ENCODE data around the gene ZNF778. TPM values are rescaled to one million over a fixed set of nuclear protein-coding genes. Genes with fewer than 3 reads are reported as not detected.

Gene ZNF778
- total RNA-seq, 1 experiment from 2014 or later = 8.8 TPM

GRCh38 chr16:89275837-89276720, 58.6 kb downstream of the ZNF778 start:
- no peak for DNase-seq (ENCODE audit: low spot score)

GRCh38 chr16:89277049-89277448, 59.5 kb downstream of the ZNF778 start:
- DNase-seq (ENCODE audit: low spot score) = no peak

DNA sequence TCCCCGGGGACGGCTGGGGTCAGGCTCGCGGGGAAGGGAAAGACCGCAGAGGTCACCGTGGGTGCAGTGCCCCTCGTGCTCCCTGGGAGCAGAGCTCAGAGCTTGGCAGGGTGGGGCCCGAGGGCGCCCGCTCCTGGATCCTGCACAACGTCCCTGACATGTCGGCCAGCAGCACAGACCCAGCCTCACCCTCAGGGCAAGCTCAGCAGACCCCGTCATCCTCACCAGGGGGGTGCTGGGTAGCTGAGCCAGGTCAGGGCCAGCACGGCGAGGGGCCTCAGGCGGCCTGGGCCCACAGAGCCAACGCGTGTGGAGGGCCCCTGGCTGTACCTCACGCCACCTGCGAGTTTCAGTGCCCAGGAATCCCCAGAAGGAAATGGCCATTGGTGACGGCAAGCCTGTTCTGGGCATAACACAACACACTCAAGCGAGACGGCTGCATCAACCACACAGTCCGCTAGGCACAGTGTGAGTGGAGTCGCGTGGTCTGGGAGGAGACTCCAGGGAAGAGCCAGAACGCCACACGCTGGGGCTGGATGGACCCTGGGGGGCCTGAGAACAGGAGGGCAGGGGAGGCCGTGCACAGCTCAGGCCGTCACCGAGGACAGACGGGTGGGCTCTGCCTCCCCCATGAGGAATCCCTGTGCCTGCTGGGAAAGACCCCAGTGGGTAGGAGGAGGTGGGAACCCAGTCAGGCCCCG, 60.3 kb downstream of the ZNF778 start:
- DNase-seq (ENCODE audit: low spot score) = no peak

- DNase-seq (ENCODE audit: low spot score) = no peak
Measured at GRCh38 chr16:89278441-89279240, 61.1 kb downstream of the ZNF778 start.

GRCh38 chr16:89279666-89280481, 62.4 kb downstream of the ZNF778 start:
- no peak for DNase-seq (ENCODE audit: low spot score)

DNA sequence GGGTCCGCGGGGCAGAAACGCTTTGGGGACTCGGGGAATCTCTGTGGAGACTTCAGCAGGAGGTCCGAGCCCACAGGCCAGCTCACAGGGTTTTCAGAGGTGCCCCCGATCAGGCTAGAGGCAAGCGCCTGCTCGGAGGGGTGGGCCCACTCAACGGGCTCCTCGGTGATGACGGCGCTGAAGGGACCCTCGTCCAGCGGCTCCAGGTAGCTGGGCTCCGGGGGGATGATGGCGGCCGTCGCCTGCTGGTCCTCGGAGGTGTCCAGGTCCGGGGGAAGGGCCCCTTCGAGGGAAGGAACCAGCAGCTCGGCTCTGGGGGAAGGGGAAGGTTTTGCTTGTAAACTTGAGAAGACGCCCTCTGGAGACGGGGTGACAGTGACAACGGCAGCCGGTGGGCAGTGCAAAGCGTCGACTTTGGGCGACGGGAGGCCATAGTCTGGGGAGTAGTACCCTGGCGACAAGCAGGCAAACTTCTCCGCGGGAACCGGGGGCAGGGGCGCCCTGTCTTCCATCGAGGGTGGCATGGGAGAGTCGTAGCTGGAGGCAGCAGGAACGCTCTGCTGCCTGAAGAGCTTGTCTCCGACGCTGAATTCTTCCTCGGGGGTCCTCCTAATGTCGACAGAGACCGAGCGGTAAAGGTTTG, 63.2 kb downstream of the ZNF778 start:
- DNase-seq (ENCODE audit: low spot score) = no peak

DNA sequence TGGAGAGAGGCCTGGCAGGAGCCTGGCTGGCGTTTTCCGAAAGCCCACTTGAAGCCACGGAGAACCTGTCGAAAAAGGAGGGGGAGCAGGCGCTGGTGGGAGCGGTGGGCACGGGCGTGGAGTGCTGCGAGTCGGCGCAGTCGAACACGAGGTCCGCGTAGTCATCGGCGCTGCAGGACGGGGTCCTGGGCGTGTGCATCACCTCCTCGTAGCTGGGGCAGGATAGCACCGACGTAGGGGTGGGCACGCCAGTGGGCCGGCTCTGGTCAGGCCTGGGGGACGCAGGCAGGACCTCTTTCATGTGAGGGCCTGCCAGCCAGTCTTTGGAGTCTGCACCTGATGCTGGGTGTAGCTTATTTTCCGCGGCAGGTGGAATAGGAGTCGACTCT, 63.7 kb downstream of the ZNF778 start:
- DNase-seq (ENCODE audit: low spot score) = no peak

DNA sequence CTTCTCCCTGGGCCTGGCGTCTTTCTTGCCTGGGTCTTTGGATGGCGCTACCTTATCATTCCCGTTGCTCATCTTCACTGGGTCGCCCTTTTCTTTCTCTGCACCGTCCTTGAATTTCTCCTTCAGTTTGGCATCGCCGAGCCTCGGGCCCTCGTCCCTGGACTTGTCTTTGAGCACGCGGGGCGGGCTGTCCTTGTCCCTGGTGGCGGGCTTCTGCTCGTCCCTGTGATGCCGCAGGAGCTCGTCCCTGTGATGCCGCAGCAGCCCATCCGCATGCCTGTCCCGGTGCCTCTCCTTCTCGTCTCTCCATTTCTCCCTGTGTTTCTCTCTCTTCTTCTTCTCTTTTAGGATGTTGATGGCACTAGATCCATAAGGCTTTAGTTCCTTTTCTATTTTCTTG, 64.3 kb downstream of the ZNF778 start:
- no peak for DNase-seq (ENCODE audit: low spot score)

GRCh38 chr16:89282523-89282922, 65.0 kb downstream of the ZNF778 start:
- no peak for DNase-seq (ENCODE audit: low spot score)

DNA sequence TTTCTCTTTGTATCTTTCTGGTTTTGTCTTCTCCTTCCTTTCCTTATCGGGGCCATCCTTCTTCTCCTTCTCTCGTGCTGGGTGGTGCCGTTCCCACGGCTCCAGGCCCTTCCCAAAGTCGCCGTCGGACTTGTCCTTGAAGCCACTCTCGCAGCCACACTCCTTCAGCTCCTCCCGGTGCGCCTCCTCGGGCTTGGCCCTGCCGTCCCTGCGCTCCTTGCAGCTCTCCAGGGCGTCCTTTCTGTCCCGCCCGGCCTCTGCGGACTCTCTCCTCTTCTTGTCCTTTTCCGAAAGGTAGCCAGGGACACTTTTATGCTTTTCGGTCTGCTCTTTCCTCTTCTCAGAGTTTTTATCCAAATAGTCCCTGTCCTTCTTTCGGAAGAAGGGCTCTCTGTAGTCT, 65.9 kb downstream of the ZNF778 start:
- no peak for DNase-seq (ENCODE audit: low spot score)

GRCh38 chr16:89285381-89285780, 67.9 kb downstream of the ZNF778 start:
- no peak for DNase-seq (ENCODE audit: low spot score)

GRCh38 chr16:89286096-89286495, 68.6 kb downstream of the ZNF778 start:
- no peak for DNase-seq (ENCODE audit: low spot score)

Other genes starting within 250 kb of the ZNF778 start
- 0.05 TPM in 1 of 2 replicates, not detected in the other for gene CBFA2T3, start 240.5 kb upstream of the ZNF778 start, total RNA-seq (2014; rRNA removed; shearing (Covaris generic))
- 49.0 and 52.4 TPM in 2 replicates for gene ACSF3, start 123.9 kb upstream of the ZNF778 start, total RNA-seq (2014; rRNA removed; shearing (Covaris generic))
- not detected in 2 replicates for gene CDH15, start 46.0 kb upstream of the ZNF778 start, total RNA-seq (2014; rRNA removed; shearing (Covaris generic))
- not detected in 2 replicates for gene SLC22A31, start 17.2 kb upstream of the ZNF778 start, total RNA-seq (2014; rRNA removed; shearing (Covaris generic))